ENCODE measurements around the gene HOTAIR.

Gene HOTAIR

DNA sequence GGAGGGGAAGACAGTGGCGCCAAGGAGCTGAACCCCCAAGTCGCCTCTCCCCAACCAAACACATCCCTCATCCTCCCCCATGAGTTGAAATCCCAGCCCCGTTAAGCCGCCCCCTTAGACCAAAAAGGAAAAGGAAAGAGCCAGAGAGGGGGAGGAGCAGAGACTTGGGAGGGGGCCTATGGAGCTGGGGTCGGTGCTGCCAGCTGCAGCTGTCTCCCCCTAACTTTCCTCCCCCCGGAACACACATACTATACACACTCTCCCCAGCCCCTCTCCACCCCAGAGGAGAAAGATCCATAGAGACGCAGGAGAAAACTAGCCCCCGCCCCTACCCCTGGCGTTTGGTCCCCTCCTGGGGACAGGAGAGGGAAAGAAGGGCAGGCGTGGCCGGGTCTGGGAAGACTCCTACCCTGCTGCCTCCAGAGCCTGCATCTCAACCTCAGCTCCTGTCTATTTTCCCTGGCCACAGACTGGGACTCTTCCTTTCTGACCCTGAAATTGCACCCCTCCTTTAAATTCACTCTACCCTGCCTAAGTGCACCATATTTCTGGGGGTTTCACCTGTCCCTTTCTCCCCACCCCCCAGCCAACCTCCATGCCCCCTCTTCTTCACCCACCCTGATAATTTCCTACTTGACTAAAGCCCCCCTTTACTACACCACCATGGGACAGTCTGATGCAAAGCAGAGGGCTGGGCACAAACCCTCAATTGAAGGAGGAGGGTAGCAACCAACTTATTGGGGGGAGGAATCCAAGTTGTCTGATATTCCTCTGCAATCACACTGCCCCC, 23.6 kb upstream of the HOTAIR start:
- DNase-seq = no peak

- DNase-seq = no peak
These were observed 22.7 kb upstream of the HOTAIR start for GRCh38 chr12:53997204-53998109.

- DNase-seq = no peak
These were observed 21.8 kb upstream of the HOTAIR start for GRCh38 chr12:53996240-53997203.

DNA sequence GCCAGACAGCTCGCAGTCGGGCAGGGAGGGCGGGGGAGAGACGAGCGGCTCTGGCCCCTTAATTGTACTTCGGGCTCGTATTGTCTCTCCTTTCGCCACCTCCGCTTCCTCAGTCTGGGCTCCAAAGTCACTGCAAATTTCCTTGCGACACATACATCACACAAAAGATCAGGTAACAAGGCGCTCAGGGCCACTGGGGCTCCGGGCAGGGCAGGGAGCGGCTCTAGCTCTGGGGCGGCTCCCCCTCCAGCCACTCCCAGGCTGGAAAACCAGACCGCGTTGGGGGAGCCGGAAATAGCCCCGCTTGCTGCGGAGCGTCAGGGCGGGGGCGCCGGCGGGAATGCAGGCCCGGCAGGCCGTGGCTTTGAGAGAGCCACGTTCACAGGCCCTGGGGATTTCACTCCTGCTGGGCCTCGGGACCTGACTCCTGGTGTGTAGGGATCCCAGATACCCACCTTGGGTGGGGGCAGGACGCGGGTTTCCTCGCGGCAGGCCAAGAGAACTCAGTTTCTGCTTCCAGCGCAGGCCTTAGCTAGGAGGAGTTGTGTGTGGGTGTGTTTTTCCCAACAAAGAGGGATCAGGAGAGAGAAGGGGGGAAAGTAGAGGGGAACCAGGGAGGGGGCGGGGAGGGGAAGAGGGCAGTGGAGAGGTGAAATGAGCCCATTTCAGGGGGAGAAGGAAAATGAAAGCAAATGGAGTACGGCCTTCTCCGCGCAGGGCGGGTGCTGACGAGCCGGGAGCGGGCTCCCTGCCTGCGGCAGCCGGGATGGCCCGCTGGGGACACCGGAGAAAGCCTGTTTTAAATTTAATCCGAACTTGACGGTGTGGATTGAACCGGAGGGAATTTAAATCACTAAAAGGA, 20.9 kb upstream of the HOTAIR start:
- peak; percentile 41 for DNase-seq

DNA sequence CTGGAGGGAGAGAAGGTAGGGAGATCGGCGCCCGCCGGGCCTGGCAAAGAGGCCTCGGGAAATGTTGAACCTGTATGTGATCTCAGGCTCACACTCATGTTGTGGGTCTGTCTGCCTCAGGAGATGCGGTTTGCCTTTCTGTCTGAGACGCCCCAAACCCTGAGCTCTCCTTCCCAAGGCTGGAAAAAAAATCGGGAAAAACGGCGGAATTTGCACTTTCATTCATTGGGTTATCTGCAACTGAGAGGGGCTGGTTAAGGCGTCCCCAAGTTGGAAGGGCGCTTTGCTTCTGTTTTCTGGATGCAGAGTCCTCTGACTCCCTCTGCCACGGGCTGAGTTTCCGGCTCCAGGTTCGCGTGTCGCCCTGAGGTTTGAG, 20.2 kb upstream of the HOTAIR start:
- DNase-seq = no peak

- peak; percentile 18 for DNase-seq
These were observed 19.7 kb upstream of the HOTAIR start for GRCh38 chr12:53994264-53995001.

DNA sequence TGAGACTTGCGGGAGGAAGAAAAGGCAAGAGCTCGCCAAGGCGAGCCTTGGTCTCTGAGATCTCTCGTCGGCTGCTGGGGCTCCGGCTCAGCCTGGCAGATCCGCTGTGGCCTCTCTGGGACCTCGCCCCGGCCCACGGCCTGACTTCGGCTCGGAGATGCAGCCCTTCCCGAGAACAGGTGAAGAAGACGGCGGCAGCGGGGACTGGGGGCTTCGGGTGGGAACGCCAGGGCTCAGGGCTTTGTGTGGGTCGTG, 19.2 kb upstream of the HOTAIR start:
- DNase-seq = no peak

GRCh38 chr12:53993162-53994008, 18.6 kb upstream of the HOTAIR start:
- DNase-seq = no peak

GRCh38 chr12:53992377-53992889, 17.7 kb upstream of the HOTAIR start:
- DNase-seq = no peak

GRCh38 chr12:53991077-53991460, 16.3 kb upstream of the HOTAIR start:
- DNase-seq = no peak

- peak; percentile 19 for DNase-seq
These were observed 15.7 kb upstream of the HOTAIR start for GRCh38 chr12:53990311-53991076.

- DNase-seq = peak; percentile 54
These were observed 14.7 kb upstream of the HOTAIR start for GRCh38 chr12:53989227-53990113.

- no peak for DNase-seq
These were observed 13.9 kb upstream of the HOTAIR start for GRCh38 chr12:53988541-53989226.

GRCh38 chr12:53987787-53988230, 13.1 kb upstream of the HOTAIR start:
- no peak for DNase-seq

DNA sequence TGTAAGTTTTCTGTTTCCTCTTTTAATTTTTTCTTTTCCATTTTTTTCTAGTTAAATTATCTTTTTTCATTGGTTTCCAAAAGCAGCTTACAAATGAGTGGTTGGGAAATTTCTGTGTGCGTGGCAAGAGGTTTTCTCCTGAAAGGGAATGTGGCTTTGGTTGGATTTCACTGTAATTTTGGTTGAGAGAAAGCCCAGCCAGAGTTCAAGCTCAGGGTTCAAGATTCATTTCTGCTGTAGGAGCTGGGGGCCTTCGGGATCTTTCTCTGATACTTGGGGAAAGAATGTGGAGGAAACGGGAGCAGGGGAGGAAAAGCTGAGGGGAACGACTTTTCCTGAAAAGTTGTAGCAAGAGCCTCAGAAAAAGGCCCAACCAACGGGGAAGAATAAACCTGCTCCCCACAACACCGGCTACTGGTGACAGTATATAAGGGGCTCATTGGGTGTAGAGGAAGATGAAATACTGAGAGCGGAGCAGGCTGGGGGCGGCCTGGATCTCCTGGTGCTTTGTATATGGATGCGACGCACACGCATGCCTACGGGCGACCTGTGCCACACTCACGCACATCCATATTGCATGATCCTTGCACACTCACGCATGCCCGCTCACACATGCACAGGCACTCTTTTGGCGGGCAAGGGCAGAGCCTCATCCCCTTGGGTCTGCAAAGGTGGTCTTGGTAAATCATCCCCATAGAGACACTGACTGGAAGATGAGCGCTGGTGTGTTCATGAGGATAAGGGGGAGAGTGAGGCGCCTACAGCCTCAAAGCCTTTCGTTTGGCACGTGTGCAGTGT, 12.1 kb upstream of the HOTAIR start:
- DNase-seq = no peak

- no peak for DNase-seq
These were observed 11.4 kb upstream of the HOTAIR start for GRCh38 chr12:53985994-53986685.

Measured in NCI-H1092 (cell line).